GM18907 (cell line): Measurements from ENCODE around the gene KIAA1958.
"Not testable (repeated sequence)": the region's sequence is repeated elsewhere in the genome, so short reads cannot be mapped to it uniquely, and the experiment has no call there.

ENCODE experiments used
- ATAC-seq: cut with Tn5 transposase; IDR thresholded peaks from one replicate; pipeline ENCODE4 v1.9.1; 2021; ENCODE audit warnings: mild to moderate bottlenecking, moderate library complexity; ENCODE audit not compliant: unreplicated experiment

The KIAA1958 gene

DNA sequence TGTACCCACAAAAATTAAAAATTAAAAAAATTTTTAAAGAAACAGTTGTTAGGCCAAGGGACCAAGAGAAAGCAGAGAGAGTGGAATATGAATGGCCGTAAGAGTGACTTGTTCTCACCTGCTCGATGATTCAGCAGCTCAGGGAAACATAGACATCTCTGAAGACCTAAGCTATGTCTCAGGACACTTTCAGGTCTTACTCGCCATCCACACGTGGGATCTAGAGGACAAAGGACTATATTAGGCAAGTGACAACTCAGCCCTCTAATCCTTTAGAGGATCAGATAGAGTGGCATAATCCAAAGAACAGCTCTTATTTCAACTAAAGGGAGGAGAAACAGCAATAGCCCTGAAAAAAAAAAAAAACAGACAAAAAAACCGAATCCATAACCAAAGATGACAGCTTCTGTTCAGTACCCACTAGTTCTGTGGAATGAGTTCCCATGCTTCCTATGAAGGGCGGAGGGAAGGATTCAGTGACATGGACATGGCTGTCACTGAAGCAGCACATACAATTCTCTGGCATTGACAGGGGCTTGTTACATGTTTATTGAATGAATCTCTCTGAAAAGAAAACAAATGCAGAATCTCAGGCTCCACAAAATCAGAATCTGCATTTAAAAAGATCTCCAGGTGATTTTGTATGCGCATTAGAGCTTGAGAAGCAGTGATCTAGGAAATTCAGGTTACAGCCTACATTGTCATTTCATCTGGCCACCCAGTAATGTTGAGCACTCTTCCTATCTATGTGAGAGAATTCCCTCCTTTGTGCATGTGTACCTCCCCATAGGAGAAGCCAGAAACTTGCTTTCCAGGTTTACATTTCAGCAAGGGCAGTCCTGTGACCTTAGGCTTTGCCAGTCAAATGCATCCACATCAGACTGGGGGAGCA is 96.0 kb downstream of the KIAA1958 start:
- ATAC-seq: no peak

DNA sequence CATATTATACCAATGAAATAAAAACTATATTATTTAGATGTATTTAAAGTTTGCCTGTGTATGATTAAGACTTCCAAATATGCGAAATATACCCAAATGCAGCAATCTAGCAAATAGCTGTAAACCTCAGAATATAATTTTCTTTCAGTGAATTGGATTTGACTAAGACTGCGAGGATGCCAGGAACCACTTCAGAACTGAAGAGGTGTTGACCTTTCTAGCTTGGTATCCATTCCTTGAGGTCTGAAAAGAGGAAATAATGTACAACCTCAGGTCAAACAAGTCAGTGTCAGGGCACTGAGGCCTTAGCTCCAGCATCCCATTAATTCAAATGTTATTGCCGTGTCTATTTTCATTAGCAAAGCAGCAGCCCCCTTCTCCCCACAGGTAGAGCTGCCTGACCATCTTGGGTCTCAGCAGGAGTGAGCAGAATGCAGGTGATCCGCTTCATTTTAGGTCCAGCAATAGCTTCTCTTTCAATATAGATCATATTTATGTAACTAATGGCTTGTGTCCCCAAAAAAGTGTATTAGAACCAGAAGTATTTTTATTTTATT is 100.0 kb downstream of the KIAA1958 start:
- ATAC-seq: no peak

DNA sequence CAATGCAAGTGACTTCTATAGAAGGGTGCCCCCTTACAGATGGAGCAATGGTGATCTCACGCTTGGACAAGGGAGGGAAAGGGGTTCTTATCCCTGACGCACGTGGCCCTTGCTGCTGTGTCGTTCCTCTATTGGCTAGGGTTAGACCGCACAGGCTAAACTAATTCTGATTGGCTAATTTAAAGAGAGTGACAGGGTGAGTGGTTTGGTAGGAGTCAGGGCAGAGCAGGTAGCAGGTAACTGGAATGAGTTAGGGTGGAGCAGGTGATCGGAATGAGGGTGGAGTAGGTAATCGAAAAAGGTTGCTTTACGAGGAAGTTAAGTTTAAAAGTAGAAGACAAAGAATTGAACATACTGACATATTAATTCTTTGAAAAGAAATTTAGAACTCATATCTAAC is 105.2 kb downstream of the KIAA1958 start:
- ATAC-seq: not testable (repeated sequence)

DNA sequence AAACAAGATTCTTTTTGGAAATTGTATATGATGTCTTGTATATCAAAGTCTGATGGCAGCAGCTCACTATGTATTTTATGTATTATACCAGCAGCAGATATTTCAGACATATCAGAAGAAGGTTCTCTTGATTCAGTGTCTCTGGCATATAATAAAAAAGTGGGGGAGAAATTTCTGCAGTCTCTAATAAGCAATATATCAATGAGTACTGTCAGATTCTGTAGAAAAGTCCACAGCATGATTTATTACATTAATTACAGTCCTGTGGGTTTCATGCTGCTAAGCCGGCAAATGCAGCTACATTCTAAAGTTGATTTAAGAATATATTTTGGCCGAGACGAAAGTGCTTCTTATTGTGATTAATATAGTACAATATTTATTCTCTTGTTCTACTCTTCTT is 113.1 kb downstream of the KIAA1958 start:
- no peak for ATAC-seq

DNA sequence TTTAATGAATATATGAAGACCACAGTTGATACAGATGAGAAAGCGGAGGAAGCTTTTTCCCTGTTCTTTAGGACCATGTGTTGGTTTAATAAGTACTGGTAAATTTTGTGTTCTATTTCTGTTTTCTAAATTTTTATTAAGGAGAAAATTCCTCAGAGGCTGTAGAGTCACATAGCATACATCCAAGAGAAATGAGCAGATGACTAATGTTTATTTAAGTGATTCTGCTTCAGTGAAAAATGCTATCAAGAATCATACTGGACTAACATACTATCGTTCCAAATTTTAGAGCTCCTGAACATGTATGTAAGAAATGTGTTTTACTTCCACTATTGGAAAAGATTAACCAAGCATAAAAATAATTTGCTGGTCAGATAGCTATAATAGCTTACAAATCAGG is 115.0 kb downstream of the KIAA1958 start:
- no peak for ATAC-seq

DNA sequence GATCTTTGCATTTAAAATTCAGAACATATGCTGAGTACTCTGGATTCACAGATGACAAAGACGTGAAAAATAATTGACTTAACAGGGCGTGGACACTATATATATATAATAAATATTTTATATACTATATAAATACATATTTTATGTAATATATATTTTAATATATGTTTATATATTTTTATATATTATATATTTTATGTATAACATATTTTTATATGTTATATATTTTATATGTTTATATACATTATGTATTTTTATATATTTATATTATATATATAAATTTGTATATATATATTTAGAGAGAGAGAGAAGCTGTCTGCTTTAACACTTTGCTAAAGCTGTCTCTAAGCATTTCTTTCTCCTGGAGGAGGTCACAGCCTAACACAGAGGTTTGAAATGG is 118.2 kb downstream of the KIAA1958 start:
- no peak for ATAC-seq

DNA sequence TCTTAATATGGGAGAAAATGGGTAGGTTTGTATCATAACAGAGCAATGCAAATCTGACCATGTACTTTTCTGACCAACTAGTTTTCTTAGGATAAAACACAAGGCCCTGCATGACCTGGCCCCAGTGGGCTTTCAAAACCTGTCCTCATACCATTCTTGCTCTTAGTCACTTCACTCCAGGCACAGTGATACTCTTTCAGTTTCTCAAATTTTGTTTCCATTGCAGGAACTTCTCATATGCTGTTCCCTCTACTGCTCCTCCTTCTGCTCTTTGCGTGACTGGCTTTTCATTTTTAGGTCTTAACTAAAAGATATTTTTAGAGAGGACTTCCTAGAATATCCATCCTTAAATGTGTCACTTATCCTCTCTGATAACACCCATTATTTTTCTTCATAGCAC is 118.9 kb downstream of the KIAA1958 start:
- peak; percentile 87 for ATAC-seq

DNA sequence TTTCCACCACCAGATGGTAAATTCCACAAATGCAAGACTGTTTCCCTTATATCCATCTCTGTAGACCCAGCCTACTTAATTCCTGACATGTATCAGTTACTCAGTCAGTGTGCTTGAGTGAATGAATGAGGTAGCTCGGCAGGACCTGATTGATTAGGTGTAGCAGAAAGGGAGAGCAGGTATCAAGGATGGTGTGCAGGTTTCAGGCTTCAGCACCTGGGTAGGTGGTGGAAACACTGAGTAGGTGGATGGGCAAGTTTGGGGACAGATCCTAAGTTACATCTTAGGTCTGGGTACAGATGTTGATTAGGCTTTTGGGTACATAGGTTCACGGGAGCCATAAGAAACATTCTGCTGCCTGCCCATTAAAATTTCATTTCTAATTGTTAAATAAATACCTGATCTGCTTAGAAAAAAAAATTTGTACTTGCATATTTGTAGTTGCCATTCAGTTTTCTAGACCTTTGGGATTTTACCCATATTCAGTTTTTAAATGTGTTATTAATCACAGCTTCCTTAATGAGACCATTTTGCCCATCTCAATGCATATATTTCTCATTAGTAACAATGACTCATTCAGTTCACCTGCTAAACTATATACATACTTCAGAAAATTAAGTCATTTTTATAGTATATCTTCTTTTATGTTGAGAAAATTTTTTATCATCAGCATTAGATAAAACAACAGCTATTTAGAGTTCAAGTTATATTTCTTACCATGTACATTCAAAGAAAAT is 119.5 kb downstream of the KIAA1958 start:
- ATAC-seq: no peak

DNA sequence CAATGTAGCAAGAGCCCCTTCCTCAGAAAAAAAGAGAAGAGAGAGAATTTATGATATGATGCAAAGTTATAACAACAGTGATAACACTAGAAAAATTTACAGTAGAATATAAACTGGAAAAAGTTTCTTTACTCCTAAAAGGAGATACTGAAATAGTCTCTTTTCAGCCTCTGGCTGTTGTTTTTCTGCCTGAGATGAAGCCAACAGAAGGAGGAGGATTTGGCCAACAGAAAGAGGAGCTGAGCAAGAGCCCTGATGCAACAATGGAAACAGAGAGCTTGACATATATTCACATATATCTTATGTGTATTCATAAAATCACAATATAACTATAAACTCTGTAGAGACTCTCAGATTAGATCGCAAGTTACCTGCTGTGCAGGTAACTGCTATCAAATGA is 122.2 kb downstream of the KIAA1958 start:
- no peak for ATAC-seq

DNA sequence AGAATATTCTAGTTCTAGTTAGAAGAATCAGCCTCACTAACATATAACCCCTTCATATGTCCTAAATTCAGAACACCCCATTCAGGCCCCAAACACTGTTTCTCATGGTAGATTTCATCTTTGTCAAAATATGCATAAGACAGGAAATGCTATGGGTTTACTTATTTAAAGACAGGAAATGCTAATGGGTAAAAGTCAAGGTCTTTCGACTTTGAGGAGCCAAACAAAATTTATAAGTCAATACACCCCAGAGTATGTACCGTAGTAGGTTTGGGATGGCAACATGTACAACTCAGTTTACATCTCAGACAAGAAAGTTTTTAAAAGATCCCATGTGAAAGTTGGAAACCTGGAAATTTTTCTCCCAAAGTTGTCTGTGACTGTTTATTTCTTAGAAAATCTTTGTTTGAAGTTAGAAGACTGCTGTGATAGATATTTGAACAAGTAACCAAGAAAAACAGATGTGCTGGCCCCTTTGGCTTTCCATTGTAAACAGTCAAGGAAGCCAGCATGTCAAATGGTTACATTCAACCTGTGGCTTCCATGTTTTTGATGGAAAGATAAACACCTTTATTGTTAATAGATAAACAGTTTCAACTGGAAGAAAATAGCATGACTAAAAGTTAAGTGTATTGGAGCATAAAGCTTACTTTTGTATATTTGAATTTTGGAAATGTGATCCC is 129.1 kb downstream of the KIAA1958 start:
- ATAC-seq: no peak

DNA sequence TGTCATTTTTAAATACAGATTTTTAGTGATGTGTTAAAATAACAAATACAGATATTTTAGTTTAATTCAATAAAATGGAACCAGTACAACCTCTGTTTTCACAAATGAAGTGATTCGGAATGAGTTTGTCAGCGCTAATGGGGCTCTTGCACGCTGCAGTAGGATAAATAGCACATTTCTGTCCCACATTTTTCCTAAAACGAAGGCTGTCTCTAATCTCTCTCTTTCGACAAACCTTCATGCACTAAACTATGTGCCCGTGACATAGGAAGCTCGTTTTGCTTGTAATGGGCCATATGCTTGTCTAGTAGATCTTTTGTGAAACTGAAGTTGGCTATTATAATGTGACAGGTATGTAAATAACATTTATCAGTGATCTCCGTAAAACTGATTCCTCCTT is 130.7 kb downstream of the KIAA1958 start:
- no peak for ATAC-seq

DNA sequence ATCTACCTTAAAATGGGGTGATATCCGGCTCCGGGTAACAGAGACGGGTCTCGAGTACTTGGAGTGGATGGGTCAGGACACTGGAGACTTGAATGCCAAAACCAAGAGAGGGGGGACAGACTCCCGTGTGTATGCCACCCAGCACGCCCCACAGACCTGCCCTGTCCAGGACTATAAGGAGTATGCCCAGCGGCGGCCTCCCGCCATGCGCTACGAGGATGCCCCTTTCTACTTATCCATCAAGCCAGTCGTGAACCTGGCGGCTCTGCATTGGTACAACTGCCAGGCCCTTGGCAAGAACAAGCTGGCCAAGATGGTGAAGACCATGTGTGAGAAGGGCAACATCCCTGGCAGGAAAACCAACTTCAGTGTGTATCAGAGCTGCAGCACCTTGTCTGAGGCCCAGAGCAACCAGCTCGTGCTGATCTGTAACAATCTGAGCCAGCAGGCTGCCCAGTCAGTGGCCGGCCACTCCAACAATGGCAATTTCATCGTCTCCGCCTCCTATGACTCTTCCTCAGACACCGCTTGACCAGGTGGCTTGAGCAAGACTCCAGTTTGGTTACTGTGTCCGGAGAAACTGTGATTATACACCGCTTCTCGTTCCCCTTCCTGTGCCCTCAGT is 131.9 kb downstream of the KIAA1958 start:
- ATAC-seq: no peak

DNA sequence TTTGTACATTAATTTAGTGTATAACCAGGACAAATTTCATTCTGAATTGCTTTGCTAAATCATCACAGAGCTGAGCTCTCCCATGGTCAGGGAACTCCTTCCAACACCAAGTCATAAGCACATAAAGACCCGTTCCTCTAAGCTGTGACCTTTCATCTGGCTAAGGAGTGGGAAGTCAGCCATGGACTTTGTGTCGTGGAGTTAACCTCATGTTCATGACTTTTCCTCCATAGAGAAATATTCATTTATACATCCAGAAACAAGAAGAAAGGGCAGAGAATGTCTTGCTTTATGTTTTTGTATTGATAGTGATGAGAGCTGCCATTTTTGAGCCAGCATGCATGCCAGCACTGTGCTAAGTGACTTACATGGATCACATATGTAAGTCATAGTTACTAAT is 133.8 kb downstream of the KIAA1958 start:
- no peak for ATAC-seq

DNA sequence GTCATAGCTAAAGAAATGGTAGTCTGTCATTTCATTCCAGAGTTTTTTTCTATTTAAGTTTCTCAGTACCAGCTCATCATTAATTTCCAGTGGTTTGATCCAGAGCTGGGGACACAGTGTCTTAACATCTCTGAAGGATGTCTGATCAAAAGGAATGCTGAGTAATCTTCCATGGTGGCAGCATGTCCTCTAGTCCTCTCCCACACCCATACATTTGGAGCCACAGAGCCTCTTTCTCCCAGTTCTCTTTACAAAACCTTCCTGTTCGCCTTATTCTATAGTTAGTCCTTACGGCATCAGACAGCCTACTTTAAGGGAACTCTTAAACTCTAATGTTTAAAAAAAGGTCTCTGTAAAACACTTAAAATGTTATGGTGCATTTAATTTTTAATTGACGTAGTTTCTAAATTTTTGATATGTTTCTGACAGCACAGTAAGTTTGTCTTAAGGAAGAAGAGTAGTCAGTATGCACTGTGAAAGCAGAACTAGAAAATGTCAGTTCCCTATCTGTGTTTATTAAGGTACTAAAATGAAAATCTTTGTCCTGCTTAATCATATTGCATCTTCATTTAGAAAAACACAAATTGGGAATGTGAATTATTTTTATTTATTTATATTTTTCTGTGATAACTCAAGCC is 134.5 kb downstream of the KIAA1958 start:
- no peak for ATAC-seq

DNA sequence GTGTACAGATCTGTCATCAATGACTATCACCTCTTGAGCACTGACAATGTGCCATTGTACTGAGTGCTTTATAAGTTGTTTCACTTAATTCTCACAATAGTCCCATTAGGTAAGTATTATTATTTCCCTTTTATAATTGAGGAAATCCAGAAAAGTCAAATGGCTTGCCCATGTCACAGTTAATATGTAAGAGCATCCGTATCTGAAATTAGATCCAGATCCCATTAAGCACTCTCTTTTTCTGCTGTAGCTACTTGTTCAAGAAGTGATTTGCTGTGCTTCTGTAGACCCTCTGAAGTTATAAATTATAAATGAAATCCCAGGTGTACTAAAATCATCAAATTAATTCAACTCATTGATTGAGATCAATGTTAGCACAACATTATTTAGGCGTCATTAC is 136.6 kb downstream of the KIAA1958 start:
- ATAC-seq: no peak

DNA sequence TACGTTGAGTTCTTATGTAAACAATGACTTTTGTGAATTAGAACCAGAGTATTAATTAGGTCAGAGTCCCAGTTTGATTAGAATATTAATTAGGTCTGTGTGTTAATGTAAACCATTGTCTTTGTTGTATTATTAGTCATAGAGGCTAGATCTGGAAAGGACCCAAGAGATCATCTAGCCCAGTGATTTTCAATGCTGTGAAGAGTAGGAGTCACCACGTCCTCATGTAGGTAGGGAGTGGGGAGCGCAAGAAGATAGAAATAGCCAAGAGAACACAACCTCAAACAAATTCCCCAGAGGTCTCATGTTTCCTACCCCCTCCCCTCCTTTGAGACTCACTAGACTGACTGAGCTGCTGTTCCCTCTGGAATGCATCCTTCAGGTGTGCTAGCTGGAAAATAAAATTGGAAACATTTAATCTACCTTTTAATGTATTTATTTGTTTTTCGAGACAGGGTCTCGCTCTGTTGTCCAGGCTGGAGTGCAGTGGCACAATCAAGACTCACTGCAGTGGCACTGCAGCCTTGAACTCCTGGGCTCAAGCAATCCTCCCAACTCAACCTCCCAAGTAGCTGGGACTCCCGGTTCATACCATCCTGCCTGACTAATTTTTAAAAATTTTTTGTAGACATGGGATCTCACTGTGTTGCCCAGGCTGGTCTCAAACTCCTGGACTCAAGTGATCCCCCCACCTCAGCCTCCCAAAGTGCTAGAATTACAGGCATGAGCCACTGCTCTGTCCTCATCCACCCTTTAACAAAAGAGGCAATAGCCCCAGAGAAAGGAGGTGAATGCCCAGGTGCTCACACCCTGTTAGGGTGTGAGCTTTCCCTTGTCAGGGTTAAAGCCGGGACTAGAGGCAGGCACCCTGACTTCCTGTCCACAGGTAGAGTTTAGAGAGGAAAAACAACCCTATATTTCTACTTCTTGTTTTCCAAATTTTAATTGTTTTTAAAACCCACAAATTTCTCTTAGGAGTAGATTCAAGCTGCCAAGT is 138.4 kb downstream of the KIAA1958 start:
- no peak for ATAC-seq

DNA sequence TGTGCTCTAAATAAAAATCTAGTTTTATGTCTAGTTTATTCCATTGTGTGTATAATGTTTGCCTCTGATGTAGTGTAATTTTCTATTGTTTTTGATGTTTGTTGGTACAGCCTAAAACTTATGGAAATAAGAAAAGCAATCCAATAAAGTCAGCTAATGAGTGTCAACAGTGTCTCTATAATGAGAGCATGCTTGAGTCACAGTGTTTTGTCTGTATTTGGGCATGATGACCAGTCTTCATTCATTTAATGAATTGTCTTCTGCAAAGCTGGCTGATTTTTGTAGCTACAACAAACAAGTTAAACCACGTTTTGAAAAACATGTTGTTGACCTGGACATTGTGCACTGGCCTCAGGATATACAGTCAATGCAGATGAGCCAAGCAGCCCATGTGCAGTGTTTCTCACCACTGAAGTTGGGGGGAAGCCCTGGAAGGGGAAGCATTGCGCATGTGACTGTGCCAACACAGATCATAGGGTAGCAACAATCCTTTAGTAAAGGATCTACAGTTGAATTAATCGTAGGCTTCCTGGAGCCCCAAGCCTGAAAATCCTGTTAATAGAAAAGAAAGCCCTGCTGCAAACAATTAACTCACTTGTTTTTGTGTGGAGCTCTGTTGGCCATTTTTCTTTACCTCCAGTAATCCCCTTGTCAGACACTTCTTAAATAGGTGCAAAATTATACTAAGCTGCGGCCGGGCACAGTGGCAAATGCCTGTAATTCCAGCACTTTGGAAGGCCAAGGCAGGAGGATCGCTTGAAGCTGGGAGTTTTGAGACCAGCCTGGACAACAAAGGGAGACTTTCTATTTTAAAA is 143.3 kb downstream of the KIAA1958 start:
- ATAC-seq: no peak

DNA sequence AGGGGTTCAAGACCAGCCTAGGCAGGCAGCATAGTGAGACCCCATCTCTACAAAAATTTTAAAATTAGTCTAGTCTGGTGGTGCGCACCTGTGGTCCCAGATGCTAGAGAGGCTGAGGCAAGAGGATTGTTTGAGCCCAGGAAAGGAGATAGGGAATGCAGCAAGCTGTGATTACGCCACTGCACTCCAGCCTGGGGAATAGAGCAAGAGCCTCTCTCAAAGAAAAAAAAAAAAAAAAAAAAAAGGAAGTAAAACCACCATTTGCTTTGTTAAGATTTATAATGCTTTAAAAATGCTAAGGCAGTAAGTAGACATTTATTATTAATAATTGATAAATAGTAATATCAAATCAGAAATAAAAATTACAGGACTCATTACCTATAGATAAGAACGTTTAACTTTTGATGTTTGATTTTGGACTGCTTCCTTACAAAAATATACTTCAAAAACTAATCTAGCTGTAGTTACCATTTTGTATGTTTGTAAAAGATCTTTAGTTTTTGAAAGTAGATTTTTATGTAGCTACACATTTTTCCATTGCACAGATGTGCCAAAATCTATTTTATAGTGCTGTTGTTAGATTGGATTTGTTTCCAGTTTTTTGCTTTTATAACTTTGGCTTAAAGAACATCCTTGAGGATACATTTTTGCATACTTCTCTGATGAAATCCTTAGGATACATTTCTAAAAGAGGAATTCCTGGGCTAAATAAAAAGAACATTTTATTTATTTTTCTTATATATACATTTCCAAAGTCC is 144.9 kb downstream of the KIAA1958 start:
- no peak for ATAC-seq
